Pulmonary artery endothelial cell (primary cell): ENCODE data around the gene MAP2K2. TPM values are rescaled to one million over a fixed set of nuclear protein-coding genes. Genes with fewer than 3 reads are reported as not detected.

Source experiments
- DNase-seq: peaks from one replicate; pipeline ENCODE4 v3.0.0-alpha.2; 2011; ENCODE audit warnings: low read depth, low spot score
- total RNA-seq: library from RNA; depleted of rRNA; stranded (reverse); fragments of >200 nt; gene quantifications from 2 replicates; pipeline ENCODE4 v1.2.3, GENCODE V29; 2014

The MAP2K2 gene
- total RNA-seq, 1 donor from 2014 or later, result 203 TPM

- DNase-seq, result no peak
Observed at GRCh38 chr19:4099041-4099764, 24.7 kb downstream of the MAP2K2 start.

DNA sequence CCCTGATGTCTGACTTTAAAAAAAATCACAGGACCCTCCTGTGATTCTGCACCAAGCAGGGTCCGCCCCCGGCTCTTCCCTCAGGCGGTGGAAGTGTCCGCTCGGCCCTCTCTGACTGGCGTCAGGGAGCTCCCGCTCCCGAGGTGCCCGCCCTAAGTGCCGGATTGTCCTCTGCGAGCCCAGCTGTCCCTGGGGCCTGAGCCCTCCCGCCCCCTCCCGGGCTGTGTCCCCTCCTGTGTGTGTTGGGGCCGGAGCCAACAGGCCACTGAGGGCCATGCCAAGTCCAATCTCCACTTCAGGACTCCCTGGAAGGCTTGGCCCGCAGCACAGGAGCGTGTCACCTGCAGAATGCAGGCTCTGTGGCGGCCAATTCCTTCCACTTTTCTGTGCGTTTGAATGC, 25.4 kb downstream of the MAP2K2 start:
- no peak for DNase-seq

- no peak for DNase-seq
Observed at GRCh38 chr19:4097501-4097900, 26.4 kb downstream of the MAP2K2 start.

GRCh38 chr19:4096049-4096892, 27.7 kb downstream of the MAP2K2 start:
- no peak for DNase-seq

- no peak for DNase-seq
Observed at GRCh38 chr19:4095488-4095844, 28.5 kb downstream of the MAP2K2 start.

- no peak for DNase-seq
Observed at GRCh38 chr19:4094761-4095487, 29.0 kb downstream of the MAP2K2 start.

DNA sequence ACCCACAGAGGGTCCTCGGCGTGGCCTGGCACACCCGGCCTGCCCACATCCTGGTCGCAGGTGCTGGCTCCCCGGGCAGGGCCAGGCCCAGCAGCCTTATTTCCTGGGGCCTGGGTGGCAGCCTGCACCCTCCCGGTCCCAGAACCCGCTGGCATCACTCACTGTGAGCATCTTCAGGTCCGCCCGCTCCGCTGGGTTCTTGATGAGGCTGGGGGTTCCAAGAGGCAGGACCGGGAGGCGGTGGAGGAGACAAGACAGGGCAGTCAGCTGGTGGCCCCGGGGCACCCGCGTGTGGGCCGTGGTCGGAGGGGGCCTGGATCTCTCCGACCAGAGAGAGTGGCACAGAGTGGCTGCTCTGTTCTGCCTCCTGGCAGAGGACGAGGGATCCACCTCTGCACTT, 29.6 kb downstream of the MAP2K2 start:
- DNase-seq, result no peak

DNA sequence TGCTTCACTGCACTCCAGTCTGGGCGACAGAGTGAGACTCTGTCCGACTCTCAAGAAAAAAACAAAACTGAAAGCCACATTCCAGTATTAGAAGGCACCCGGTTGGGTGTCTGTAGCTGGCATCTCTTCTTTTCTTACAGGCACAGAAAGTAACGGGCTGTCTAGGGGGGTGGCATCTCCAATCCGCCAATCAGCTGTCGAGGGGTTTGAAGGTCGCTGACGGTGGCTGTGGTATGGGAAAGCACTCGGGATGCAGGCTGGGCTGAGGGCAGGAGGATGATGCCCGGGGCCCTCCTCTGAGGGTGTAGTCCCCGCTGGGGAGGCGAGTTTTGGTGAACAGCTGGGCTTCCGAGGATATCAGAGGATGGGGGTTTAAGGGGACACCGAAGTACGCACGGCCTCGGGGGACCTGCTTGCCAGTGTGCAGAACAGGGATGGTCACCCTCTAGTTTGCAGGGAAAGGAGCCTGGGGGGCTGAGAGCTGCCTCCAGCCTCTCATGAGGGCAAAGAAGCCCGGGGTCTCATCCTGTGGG, 30.2 kb downstream of the MAP2K2 start:
- DNase-seq, result no peak

DNA sequence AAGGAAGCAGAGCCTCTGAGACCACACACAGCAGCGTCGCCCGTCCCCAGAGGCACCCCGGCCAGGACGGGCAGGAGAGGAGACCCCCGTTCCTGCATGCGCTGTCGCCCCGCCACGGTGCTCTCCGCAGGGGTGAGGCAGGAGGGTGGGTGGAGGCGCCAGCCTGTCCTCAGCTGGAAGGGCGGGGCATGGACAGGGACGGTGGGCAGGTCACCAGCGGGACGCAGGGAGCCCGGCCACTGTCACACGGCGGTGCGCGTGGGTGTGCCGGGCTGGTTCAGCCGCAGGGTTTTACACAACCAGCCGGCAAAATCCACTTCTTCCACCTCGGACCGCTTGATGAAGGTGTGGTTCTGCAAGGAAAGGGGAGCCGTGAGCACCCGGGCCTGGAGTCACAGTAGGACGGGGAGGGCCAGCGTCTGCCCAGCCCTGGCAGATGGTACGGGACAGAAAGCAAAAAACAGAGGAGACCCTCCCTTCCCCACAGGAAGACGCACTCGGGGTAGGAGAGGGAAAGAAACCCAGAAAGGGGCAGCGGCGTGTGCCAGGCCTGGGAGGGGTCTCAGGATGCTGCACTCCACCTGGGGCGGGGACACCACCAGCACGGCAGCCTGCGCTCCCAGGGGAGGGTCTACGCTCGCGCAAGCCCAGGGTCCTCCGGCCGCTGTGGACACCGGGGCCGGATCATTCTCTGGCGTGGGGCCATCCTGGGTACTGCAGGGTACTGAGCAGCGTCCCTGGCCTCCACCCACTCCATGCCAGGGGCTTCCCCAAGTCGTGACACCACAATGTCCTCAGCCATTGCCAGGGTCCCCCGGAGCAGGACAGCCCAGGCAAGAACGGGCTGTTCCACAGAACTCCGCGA, 33.3 kb downstream of the MAP2K2 start:
- DNase-seq, result no peak

- DNase-seq, result no peak
Observed at GRCh38 chr19:4089946-4090345, 34.0 kb downstream of the MAP2K2 start.

DNA sequence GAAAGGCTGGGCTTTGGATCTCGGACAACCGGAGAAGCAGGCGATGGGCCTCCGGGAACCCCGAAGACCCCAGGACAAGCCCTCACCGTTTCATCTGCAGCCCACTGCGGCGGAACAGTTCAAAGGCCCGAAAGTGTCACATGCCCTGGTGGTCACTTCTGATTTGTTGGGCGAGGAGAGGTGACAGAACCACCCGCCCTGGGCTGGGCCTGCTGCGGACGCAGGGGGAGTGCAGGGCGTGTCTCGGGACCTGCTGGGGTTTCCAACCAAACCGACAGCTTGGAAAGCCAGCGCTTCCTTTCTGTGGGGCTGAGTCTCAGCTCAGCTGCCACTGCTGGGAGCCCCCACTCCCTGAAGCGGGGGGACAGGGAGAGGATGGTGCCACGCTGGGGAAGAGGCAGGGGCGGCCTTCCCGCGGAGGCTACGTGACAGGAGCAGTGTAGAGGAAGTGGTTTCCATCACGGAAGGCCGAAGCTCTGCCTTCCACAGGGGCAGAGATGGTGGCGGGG, 34.5 kb downstream of the MAP2K2 start:
- DNase-seq, result no peak

DNA sequence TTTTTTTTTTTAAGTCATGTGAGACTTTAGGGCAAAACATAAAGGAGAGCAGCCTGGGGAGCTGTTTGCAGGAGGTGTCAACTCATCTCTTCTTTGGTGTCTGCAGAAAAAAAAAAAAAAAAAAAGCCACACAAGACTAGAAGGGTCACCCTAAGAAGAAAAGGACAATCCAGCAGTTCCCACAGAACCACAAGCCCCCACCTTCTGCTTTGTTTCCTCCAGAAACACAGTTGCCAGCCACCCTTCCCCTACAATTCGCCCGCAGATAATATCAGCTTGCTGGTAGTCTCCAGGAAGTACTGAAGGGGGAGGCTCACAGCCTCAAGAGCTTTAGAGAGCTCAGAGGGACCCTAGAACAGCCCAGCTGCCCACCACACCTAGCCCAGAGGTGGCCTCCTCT, 34.9 kb downstream of the MAP2K2 start:
- no peak for DNase-seq

DNA sequence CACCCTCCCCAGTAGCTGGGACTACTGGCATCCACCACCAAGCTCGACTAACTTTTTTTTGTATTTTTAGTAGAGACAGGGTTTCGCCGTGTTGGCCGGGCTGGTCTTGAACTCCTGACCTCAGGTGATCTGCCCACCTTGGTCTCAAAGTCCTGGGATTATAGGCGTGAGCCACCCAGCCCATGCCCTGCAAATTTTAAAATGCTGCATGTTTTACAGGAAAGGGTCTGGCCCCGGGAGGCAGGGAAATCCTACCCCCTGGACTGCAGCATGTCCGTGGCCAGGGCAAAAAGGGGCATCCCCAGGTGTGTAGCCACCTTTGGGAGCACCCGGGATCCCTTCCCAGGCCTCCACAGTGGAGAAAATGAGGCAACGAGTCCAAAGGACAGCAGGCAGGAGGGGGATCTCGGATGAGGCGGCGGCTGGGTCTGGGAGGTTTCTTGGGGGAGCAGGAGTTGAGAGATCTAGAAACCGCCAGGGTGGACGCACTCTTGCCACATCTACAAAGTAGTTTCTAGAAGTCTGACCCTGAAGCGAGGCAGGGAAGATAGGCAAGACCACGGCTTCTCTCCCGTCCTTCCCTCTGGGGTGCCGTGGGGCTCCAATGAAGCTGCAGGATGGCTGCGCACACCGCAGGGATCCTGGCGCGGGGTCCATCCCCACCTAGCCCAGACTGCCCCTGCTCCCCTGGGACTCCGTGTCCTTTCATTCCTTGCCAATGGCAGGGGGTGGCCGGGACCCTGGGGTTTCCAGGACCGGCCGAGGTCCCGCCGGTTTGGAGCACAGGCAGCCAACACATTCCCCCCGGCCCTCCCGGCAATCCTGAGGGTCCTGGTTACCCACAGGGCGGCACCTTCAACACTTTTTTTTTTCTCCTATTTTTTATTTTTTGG, 35.9 kb downstream of the MAP2K2 start:
- no peak for DNase-seq

- no peak for DNase-seq
Observed at GRCh38 chr19:4086411-4086867, 37.5 kb downstream of the MAP2K2 start.

DNA sequence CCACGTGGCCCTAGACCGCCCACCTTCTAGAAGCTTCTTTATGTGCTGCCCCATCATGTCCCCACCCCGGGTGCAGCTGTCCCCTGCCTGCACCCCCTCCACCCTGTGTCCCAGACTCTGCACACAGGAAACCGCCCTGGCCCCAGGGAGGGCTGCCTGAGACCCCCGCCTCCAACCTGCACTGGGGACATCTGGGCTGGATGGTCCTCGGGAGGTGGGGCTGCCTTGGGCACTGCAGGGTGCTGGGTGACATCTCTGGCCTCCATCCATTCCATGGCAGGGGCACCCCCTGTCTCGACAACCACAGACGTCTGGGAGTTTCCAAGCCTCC, 39.4 kb downstream of the MAP2K2 start:
- DNase-seq, result no peak

DNA sequence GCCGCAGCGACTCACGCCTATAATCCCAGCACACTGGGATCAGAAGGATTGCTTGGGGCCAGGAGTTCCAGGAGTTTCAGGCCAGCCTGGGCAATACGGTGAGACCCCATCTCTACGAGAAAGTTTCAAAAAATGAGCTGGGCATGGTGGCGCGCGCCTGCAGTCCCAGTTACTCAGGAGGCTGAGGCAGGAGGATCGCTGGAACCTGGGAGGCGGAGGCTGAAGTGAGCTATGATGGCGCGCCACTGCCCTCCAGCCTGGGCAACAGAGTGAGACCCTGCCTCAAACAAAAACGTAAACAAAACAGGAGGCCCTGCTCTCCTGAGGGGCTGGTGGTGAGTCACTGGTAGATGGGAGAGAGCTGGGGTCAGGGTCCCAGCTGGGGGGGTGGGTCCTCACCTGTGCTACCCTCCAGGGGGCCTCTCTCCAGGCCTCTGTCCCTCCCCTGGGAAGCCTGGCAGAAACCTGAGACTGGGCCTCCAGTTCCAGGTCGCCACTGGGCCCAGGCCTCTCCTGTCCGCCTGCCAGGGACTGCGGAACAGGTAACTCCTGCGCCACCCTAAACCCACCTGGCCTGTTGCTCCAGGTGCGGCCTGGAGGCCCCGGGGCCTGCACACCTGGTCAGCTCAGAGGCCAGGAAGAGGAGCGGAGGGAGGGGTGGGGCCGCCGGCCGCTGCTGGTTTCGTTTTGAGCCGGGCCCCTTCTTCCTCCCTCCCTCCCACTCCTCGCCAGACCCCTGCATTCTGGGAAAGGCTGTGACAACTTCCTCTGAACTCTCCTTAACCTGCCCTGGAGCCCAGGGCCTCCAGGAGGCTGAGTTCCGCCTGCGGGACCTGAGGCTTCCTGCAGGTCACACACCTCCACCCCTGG, 40.0 kb downstream of the MAP2K2 start:
- no peak for DNase-seq

DNA sequence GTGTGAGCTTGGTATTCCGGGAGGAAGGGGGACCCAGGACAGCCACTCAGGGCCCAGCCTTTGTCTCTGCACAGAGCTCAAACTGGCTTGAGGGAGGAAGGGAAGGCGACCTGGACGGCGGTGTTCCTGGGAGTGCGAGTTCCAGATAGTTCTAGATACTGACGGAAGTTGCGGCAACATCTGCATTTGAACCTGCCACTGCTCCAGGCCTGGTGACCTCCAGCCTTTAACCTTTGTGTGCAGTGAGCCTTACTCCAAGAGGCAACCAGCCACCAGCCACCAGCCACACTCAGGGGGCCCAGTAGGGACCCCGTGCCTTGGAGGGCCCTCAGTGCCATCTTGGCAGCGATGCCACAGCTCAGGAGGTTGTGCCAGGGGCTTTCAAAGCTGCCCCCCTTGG, 41.8 kb downstream of the MAP2K2 start:
- DNase-seq, result no peak

- DNase-seq, result no peak
Observed at GRCh38 chr19:4081441-4082129, 42.3 kb downstream of the MAP2K2 start.
